HFFc6 (cell line): ENCODE data around the gene PMP22. TPM values are rescaled to one million over a fixed set of nuclear protein-coding genes. Genes with fewer than 3 reads are reported as not detected.
A peak's percentile ranks its signal among the peaks of the same experiment; 100 is the strongest.

Source experiments
- DNase-seq: peaks from one replicate; pipeline ENCODE4 v3.0.0-alpha.2; 2018
- H3K27ac Mint-ChIP-seq: 2 replicates; pipeline ENCODE4 v1.8.0; 2020; ENCODE audit warnings: mild to moderate bottlenecking, mixed read lengths
- H3K27me3 Mint-ChIP-seq: 2 replicates; pipeline ENCODE4 v1.8.0; 2021; ENCODE audit warnings: mild to moderate bottlenecking, moderate library complexity, mixed read lengths; ENCODE audit not compliant: insufficient read depth
- H3K36me3 Mint-ChIP-seq: 2 replicates; pipeline ENCODE4 v1.8.0; 2021; ENCODE audit warnings: low read depth, mixed read lengths
- H3K4me1 Mint-ChIP-seq: 2 replicates; pipeline ENCODE4 v1.8.0; 2020; ENCODE audit warnings: low read depth, mixed read lengths
- H3K4me3 Mint-ChIP-seq: 2 replicates; pipeline ENCODE4 v1.8.0; 2020; ENCODE audit warnings: mild to moderate bottlenecking, moderate library complexity, mixed read lengths
- H3K9me3 Mint-ChIP-seq: 2 replicates; pipeline ENCODE4 v1.8.0; 2020; ENCODE audit warnings: mild to moderate bottlenecking, mixed read lengths
- total RNA-seq, 6 experiments: library from RNA; stranded (reverse); fragmentation: NEBNext Ultra II Directional; extraction: Animal tissue kit (Norgen Biotek cat#: 25700); gene quantifications; 2 replicates in 1 of 6; 3 replicates in 5 of 6; pipeline ENCODE4 v1.2.3, GENCODE V29; 2021
- TF ChIP-seq, protein P1 (sequence below): fragments of 200-600 bp; sonication (generic); IDR thresholded peaks from 2 replicates; pipeline ENCODE4 v1.5.0; 2021; ENCODE audit warnings: antibody characterized with exemption, mild to moderate bottlenecking

PMP22 gene
- total RNA-seq, 6 experiments from 2014 or later: 28.0 to 42.9 (median 34.0) TPM

DNA sequence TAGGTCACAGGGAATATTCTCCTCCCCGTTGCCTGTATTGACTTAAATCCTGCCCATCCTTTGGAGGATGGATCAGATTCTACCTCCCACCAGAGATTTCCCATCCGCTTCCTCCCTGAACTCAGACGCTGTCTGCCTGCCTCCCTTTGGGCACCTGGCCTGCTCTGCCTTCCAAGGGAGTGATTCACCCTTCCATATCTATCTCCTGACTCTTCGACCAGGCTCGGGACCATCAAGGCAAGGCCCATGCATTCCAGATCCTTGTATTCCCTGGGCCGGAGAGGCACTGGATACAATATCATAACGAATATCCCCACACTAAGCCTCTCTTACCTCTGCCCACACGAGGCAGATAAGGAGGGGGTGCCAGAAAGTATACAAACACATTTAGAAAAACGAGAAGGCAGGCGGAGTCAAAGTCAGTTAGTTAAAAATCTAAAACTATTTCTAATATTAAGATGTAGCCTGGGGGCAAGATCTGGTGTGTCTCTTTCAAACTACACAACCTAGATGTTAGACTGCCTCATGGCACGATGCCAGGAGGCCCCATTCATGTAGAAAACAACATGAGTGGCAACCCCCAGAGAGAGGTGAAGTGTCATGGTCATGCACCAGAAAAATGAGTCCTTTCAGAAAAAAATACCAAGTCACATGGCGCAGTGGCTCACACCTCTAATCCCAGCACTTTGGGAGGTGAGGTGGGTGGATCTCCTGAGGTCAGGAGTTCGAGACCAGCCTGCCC, 9.2 kb downstream of the PMP22 start:
- Mint-ChIP-seq H3K9me3 (no peaks in the 10 kb centered on the region), H3K36me3 (peaks cover 42% of the 10 kb centered on the region), H3K4me3 (peak overlapping the region; percentile 26), H3K27ac (peak overlapping the region; percentile 58), H3K4me1 (peaks cover 67% of the 10 kb centered on the region), H3K27me3 (peaks cover 1% of the 10 kb centered on the region; the same call in 1 of the 2 replicates)
- TF ChIP-seq, protein P1, sequence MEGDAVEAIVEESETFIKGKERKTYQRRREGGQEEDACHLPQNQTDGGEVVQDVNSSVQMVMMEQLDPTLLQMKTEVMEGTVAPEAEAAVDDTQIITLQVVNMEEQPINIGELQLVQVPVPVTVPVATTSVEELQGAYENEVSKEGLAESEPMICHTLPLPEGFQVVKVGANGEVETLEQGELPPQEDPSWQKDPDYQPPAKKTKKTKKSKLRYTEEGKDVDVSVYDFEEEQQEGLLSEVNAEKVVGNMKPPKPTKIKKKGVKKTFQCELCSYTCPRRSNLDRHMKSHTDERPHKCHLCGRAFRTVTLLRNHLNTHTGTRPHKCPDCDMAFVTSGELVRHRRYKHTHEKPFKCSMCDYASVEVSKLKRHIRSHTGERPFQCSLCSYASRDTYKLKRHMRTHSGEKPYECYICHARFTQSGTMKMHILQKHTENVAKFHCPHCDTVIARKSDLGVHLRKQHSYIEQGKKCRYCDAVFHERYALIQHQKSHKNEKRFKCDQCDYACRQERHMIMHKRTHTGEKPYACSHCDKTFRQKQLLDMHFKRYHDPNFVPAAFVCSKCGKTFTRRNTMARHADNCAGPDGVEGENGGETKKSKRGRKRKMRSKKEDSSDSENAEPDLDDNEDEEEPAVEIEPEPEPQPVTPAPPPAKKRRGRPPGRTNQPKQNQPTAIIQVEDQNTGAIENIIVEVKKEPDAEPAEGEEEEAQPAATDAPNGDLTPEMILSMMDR: no peak
- peak; percentile 47 for DNase-seq

DNA sequence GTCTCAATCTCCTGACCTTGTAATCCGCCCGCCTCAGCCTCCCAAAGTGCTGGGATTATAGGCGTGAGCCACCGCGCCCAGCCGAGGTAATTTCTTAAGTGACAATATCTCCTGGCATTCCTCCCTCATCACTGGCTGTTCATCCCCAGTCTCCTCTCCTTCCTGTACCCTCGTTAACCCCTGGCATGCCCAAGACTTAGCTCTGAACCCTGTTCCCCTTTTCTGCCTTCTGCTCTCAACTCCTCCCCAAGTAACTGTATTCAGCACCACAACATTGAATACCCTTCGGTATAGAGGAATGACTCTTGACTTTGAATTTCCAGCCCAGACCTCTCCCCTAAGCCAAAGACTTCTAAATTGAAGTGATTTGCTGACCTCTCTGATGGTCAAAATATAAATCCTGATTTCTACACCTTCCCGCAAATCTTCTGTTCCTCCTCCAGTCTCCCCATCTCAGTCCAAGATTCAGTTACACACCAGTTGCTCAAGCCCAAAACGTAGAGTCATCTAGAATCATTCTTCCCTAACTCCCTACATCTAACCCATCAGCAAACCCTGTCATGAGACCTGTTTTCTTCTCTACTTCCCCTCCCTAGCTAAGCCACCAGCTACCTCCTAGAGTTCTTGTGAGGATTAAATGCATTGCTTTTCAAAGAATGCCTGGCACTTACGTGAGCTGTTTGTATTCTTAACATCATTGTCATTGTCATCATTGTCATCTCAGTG, 14.8 kb downstream of the PMP22 start:
- peaks cover 17% of the 10 kb centered on the region for H3K36me3 Mint-ChIP-seq
- H3K27ac Mint-ChIP-seq: no peak overlapping the region
- no peaks in the 10 kb centered on the region; the same call in 1 of the 2 replicates for H3K27me3 Mint-ChIP-seq
- H3K4me3 Mint-ChIP-seq: no peak overlapping the region
- TF ChIP-seq, protein P1: no peak
- H3K4me1 Mint-ChIP-seq: peaks cover 23% of the 10 kb centered on the region
- DNase-seq: no peak
- no peaks in the 10 kb centered on the region for H3K9me3 Mint-ChIP-seq

DNA sequence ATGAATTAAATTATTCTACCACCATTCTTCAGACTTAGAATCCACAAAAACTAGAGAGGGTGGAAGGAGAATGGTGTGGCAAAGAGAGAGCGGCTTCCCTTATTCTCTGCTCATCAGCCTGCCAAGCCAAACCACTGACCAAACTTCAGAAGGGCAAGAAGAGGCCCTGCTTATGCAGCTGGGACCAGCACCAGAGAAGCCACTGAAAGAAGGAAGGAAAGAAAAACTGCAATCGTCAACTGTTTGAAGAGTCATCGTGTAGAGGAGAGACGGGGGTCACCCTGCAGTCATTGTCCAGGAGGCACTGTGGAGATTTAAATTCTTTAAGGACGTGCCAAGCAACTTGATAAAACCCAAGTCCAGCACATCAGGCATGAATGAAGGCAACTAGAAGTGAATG, 15.6 kb downstream of the PMP22 start:
- no peak for DNase-seq
- H3K36me3 Mint-ChIP-seq: peaks cover 12% of the 10 kb centered on the region

DNA sequence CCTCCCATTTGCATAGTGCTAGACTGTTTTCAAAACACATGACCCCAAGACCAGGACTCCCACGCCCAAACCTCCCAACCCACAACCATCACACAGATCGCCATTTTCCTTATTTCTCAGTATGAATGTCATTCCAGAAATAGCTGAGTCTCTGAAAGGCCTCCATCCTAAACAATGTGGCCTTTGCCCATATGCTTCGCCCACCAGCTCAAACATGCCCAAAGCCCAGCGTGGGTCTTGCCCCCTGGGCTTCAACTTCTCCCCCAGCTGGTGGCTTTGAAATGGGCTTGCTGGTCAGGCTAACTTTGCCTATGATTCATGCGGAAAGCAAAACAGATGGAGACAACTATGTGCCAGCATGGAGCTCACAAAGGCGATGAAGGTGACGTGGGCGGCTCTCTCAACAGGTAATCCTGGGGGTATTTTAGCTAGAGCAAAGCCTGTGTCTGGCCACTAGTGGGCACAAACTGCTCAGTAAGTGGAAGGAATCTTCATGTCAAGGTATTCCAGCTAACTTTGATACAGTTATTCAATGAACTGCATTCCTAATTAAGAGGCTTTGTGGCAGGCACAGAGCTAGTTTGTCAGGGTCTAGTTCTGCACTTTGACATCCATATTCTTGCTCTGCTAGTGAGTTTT, 17.1 kb downstream of the PMP22 start:
- no peaks in the 10 kb centered on the region for H3K9me3 Mint-ChIP-seq
- no peaks in the 10 kb centered on the region; the same call in 1 of the 2 replicates for H3K27me3 Mint-ChIP-seq
- no peak for DNase-seq
- no peak overlapping the region for H3K4me3 Mint-ChIP-seq
- peaks cover 17% of the 10 kb centered on the region for H3K4me1 Mint-ChIP-seq
- TF ChIP-seq, protein P1: peak; percentile 75
- H3K36me3 Mint-ChIP-seq: peaks cover 5% of the 10 kb centered on the region; the same call in 1 of the 2 replicates
- 0 out of 2 replicates have a peak overlapping the region, but pooled peaks have one; percentile 2 for H3K27ac Mint-ChIP-seq

More for the DNA sequence above, 15.6 kb downstream of the PMP22 start:
- Mint-ChIP-seq H3K9me3 (no peaks in the 10 kb centered on the region), H3K4me1 (peaks cover 22% of the 10 kb centered on the region), H3K27ac (no peak overlapping the region), H3K27me3 (no peaks in the 10 kb centered on the region; the same call in 1 of the 2 replicates), H3K4me3 (no peak overlapping the region)
- TF ChIP-seq, protein P1: no peak

DNA sequence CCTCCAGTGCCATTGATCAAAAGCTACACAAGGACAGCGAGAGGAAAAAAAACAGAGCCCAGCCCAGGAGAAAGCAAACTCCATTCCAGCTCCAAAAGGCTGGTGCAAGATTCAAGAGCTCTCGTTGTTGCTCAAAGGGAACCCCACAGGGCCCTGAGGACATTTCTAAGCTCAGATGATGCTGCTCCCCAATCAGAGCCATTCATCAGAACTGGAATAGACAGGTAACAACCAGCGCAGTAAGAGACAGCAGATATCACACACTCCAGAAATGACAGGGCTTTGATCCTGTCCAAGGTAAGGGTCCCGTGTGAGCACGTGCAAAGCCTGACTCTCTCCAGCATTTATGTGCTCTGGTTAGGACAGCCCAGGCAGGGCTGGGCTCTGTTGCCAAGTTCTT, 20.1 kb downstream of the PMP22 start:
- no peaks in the 10 kb centered on the region; the same call in 1 of the 2 replicates for H3K27me3 Mint-ChIP-seq
- H3K4me3 Mint-ChIP-seq: no peak overlapping the region
- DNase-seq: no peak
- peaks cover 14% of the 10 kb centered on the region; the same call in 1 of the 2 replicates for H3K36me3 Mint-ChIP-seq
- H3K9me3 Mint-ChIP-seq: no peaks in the 10 kb centered on the region
- peaks cover 25% of the 10 kb centered on the region for H3K4me1 Mint-ChIP-seq
- TF ChIP-seq, protein P1: no peak
- no peak overlapping the region for H3K27ac Mint-ChIP-seq
